Thoracic aorta (tissue), 2 donors: Measurements from ENCODE around the gene RPS6KB2. TPM values are rescaled to one million over a fixed set of nuclear protein-coding genes. Genes with fewer than 3 reads are reported as not detected.

Experiments
- ATAC-seq: fragments of 150-250 bp; one replicate; pipeline ENCODE4 v1.8.0; 2017; ENCODE audit warnings: low read depth; ENCODE audit not compliant: insufficient number of reproducible peaks, low FRiP score
- DNase-seq: peaks from one replicate; pipeline ENCODE4 v3.0.0-alpha.2; 2020; ENCODE audit warnings: low spot score
- H3K27ac ChIP-seq, 2 donors: fragments of 200-600 bp; sonication (generic); 1 replicate in 1 of 2; 2 replicates in 1 of 2; pipeline ENCODE4 v1.5.1; 2016; ENCODE audit warnings: mild to moderate bottlenecking in 2 of 2, moderate library complexity in 2 of 2
- H3K27me3 ChIP-seq: fragments of 200-600 bp; sonication (generic); replicated peaks from 2 replicates; pipeline ENCODE4 v1.6.0; 2016; ENCODE audit warnings: mild to moderate bottlenecking; ENCODE audit not compliant: insufficient read depth
- H3K36me3 ChIP-seq: fragments of 200-600 bp; sonication (generic); one replicate; pipeline ENCODE4 v1.5.1; 2016
- H3K4me1 ChIP-seq, 2 donors: fragments of 200-600 bp; sonication (generic); 1 replicate in 1 of 2; 2 replicates in 1 of 2; pipeline versions ENCODE4 v1.5.1 to v1.6.0; 2016; ENCODE audit warnings: low read depth in 2 of 2, mild to moderate bottlenecking in 1 of 2; ENCODE audit not compliant: control insufficient read depth in 1 of 2
- H3K4me3 ChIP-seq: fragments of 200-600 bp; sonication (generic); 2 replicates; pipeline ENCODE4 v1.5.1; 2016; ENCODE audit warnings: mild to moderate bottlenecking
- H3K9me3 ChIP-seq: fragments of 200-600 bp; sonication (generic); 2 replicates; pipeline ENCODE4 v1.5.1; 2016
- CTCF ChIP-seq: fragments of 200-600 bp; sonication (generic); IDR thresholded peaks from one replicate; pipeline ENCODE4 v1.5.1; 2019; ENCODE audit warnings: antibody characterized with exemption
- total RNA-seq, 2 donors: library from RNA; depleted of rRNA; stranded (reverse); fragments of >200 nt; gene quantifications; one replicate each; pipeline versions ENCODE4 v1.1.0 to v1.2.3, GENCODE V29; 2016

The RPS6KB2 gene
- 10 to 100 TPM; 68.3 to 69.3 TPM for total RNA-seq

- Histone ChIP-seq H3K27me3 (no peaks in the 10 kb centered on the region), H3K4me1 (peaks cover 8 to 21% of the 10 kb centered on the region in 2 donors), H3K9me3 (no peaks in the 10 kb centered on the region), H3K4me3 (peak within 1 kb of the TSS; percentile 82), H3K36me3 (peaks cover 19% of the 10 kb centered on the region), H3K27ac (peak within 1 kb of the TSS; percentile 86 to 89)
- ATAC-seq (peak; percentile 98), DNase-seq (peak; percentile 91)
- TF ChIP-seq CTCF, result no peak
Observed at GRCh38 chr11:67428052-67429001, at the start of gene RPS6KB2. TSS of gene RPS6KB2 (plus strand) at chr11:67428494. CDS start at chr11:67428546, 52 bp downstream.

GRCh38 chr11:67378544-67378943, 49.8 kb upstream of the RPS6KB2 start:
- no peak for ATAC-seq
- H3K4me1 ChIP-seq, result peaks cover 5 to 17% of the 10 kb centered on the region in 2 donors

DNA sequence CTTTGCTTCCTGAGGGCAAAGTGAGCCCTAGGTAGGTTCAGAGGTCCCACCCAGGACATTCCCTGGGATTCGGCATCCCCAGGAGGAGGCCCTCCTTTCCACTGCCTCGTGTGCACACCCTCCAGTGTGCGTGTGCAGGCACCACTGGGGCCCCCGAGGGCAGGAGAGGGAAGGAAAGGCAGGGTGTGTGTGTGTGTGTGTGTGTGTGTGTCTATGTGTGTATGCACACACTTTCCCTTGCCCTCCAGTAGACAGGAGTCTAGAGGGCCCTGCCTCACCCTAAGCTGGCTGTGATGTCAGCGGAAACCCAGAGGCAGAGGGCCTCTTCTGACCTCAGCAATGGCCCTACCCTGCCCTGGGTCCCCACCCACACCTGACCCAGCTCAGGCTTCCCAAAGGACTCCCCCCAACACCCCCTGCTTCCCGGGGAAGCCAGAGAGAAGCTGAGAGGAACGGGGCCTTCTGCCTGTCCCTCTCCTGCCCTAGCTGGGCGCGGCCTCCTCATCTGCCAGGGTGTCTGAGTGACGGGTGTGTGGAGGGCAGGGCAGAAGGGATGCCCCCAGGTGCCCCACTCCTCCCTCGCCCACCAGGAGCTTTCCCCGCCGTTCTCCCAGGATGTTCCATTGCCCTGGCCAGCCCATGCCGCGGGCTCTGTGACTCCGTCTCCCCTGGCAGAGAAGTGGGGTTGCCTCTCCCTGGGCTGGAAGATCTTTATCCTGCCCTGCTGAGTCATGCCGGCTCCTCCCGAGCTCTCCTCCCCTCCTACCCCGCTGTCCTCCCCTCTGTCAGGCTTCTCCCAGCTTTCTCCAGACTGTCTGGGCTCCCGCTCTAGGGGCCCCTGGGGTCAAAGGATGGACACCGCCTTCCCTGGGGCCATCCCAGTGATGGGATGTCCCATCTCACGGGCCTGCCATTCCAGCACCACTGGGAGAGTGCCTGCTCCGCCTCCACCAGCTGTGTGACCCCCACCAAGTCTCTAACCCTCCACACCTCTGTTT, 48.9 kb upstream of the RPS6KB2 start:
- DNase-seq, result no peak
- TF ChIP-seq CTCF, result no peak

More at GRCh38 chr11:67378544-67378943, 49.8 kb upstream of the RPS6KB2 start:
- no peaks in the 10 kb centered on the region for H3K36me3 ChIP-seq
- no peak overlapping the region for H3K4me3 ChIP-seq
- no peaks in the 10 kb centered on the region for H3K27me3 ChIP-seq
- no peaks in the 10 kb centered on the region for H3K9me3 ChIP-seq
- H3K27ac ChIP-seq, result no peak overlapping the region
- DNase-seq, result no peak
- TF ChIP-seq CTCF, result no peak

DNA sequence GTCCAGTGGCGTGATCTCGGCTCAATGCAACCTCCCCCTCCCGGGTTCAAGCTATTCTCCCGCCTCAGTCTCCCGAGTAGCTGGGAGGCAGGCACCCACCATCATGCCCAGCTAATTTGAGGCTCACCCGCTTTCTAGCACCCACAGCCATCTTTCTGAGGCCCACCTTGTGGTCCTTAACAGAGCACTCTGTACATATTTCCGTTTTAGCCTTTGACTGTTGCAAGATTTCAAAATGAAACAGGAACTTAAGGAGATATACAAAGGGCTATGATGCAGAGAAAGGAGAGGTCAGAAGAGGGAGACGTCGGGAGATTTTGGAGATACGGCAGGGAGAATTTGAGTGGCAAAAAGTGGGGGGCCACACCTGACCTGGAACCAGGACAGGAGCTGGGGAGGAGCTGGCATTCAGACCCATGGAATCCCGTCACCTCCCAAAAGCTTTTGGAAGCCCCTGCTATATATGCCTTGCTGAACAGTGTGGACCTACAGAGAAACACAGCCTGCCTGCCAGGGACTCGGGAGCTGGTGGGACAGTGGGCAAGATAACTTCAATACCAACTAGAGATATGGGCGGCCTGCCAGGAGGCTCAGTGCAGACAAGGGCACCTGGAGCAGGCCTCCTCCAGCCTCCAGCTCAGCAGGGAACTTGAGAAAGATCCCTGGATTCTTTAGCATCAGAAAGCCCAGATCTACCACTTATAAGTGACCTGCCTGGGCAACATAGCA, 46.9 kb upstream of the RPS6KB2 start:
- no peak for TF ChIP-seq CTCF
- Histone ChIP-seq H3K4me1 (peaks cover 0 to 15% of the 10 kb centered on the region in 2 donors), H3K27me3 (no peaks in the 10 kb centered on the region), H3K27ac (no peak overlapping the region), H3K36me3 (no peaks in the 10 kb centered on the region), H3K9me3 (no peaks in the 10 kb centered on the region), H3K4me3 (no peak overlapping the region)
- ATAC-seq (no peak), DNase-seq (no peak)

More for the DNA sequence above, 48.9 kb upstream of the RPS6KB2 start:
- Histone ChIP-seq H3K4me3 (no peak overlapping the region), H3K4me1 (peaks cover 5 to 10% of the 10 kb centered on the region in 2 donors), H3K9me3 (no peaks in the 10 kb centered on the region), H3K27me3 (no peaks in the 10 kb centered on the region), H3K27ac (no peak overlapping the region), H3K36me3 (no peaks in the 10 kb centered on the region)
- ATAC-seq, result no peak
